Measurements from ENCODE around the gene SRRM5. TPM values are rescaled to one million over a fixed set of nuclear protein-coding genes. Genes with fewer than 3 reads are reported as not detected.
"Not testable (repeated sequence)": the region's sequence is repeated elsewhere in the genome, so short reads cannot be mapped to it uniquely, and the experiment has no call there.

The SRRM5 gene
- polyA plus RNA-seq, 1 experiment: 0.07 TPM

DNA sequence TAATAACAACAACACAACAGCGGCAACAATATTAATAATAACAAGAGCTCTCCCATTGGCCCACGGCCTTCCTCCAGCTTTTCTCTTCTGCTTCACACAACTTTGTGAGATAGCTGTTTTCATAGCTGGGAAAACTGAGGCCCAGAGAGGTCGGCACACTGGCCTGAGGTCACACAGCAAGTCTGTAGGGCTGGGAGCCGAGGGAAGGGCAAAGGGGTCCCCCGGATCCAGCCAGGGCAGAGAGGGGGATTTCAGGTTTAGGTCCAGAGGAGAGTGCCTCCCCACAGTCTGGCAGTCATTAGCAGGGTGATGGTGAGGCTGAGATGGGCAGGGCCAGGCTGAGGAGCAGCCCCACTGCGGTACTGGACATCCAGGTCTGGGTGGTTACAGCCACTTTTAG, 36.7 kb downstream of the SRRM5 start:
- ChIA-PET CTCF (interaction anchor here (1.0 to 1.2 kb wide), 2 partner anchors 20 to 93 kb away, joined by 3 read pairs; no protein-coding TSS in a partner anchor), POLR2A (no interaction called here)

DNA sequence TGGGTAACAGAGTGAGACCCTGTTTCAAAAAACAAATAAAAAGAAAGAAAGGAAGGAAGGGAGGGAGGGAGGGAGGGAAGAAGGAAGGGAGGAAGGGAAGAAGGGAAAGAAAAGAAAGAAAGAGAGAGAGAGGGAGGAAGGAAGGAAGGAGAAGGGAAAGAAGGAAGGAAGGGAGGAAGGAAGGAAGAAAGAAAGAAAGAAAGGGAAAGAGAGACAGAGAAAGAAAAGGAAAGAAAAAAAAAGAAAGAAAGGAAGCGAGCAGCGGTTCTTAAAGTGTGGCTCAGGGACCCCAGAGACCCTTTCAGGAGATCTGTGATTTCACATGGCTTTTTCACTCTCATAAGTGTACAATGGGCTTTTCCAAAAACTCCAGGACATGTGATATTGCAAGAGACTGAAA, 37.6 kb downstream of the SRRM5 start:
- ChIA-PET POLR2A (no interaction called here), CTCF (no interaction called here)
- DNase-seq (ENCODE audit: low read depth, low spot score): no peak
- TF ChIP-seq, protein P1, sequence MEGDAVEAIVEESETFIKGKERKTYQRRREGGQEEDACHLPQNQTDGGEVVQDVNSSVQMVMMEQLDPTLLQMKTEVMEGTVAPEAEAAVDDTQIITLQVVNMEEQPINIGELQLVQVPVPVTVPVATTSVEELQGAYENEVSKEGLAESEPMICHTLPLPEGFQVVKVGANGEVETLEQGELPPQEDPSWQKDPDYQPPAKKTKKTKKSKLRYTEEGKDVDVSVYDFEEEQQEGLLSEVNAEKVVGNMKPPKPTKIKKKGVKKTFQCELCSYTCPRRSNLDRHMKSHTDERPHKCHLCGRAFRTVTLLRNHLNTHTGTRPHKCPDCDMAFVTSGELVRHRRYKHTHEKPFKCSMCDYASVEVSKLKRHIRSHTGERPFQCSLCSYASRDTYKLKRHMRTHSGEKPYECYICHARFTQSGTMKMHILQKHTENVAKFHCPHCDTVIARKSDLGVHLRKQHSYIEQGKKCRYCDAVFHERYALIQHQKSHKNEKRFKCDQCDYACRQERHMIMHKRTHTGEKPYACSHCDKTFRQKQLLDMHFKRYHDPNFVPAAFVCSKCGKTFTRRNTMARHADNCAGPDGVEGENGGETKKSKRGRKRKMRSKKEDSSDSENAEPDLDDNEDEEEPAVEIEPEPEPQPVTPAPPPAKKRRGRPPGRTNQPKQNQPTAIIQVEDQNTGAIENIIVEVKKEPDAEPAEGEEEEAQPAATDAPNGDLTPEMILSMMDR (IDR thresholded peaks at IDR 0.05; ENCODE audit: low read depth, low read length): no peak
- Histone ChIP-seq H3K4me3 (ENCODE audit: low read depth, low read length) (no peak overlapping the region), H3K9me3 (ENCODE audit: control insufficient read depth, insufficient read depth, low read length) (no peaks in the 10 kb centered on the region), H3K27ac (ENCODE audit: low read depth, low read length) (no peak overlapping the region), H3K27me3 (ENCODE audit: control insufficient read depth, insufficient read depth, low read length) (no peaks in the 10 kb centered on the region)

More for the DNA sequence above, 36.7 kb downstream of the SRRM5 start:
- Histone ChIP-seq H3K27ac (ENCODE audit: low read depth, low read length) (no peak overlapping the region), H3K27me3 (ENCODE audit: control insufficient read depth, insufficient read depth, low read length) (no peaks in the 10 kb centered on the region), H3K9me3 (ENCODE audit: control insufficient read depth, insufficient read depth, low read length) (no peaks in the 10 kb centered on the region), H3K4me3 (ENCODE audit: low read depth, low read length) (no peak overlapping the region)
- TF ChIP-seq, protein P1 (IDR thresholded peaks at IDR 0.05; ENCODE audit: low read depth, low read length): no peak
- no peak for DNase-seq (ENCODE audit: low read depth, low spot score)

DNA sequence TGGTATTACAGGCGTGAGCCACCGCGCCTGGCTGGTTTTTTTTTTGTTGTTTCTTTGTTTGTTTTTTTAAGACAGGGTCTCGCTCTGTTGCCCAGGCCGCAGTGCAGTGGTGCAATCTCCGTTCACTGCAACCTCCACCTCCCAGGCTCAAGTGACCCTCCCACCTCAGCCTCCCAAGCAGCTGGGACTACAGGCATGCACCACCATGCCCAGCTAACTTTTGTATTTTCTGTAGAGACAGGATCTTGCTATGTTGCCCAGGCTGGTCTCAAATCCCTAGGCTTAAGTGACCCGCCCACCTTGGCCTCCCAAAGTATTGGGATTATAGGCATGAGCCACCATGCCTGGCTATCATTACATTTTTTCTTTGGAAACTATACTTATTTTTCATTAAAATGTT, 38.4 kb downstream of the SRRM5 start:
- CTCF ChIA-PET; H3K27me3 ChIP-seq (ENCODE audit: control insufficient read depth, insufficient read depth, low read length); H3K27ac ChIP-seq (ENCODE audit: low read depth, low read length); DNase-seq (ENCODE audit: low read depth, low spot score); H3K4me3 ChIP-seq (ENCODE audit: low read depth, low read length); H3K9me3 ChIP-seq (ENCODE audit: control insufficient read depth, insufficient read depth, low read length): not testable (repeated sequence)
- POLR2A ChIA-PET: interaction anchor here (0.7 kb wide), 1 partner anchor 70 kb away, joined by 4 read pairs; no protein-coding TSS in a partner anchor

DNA sequence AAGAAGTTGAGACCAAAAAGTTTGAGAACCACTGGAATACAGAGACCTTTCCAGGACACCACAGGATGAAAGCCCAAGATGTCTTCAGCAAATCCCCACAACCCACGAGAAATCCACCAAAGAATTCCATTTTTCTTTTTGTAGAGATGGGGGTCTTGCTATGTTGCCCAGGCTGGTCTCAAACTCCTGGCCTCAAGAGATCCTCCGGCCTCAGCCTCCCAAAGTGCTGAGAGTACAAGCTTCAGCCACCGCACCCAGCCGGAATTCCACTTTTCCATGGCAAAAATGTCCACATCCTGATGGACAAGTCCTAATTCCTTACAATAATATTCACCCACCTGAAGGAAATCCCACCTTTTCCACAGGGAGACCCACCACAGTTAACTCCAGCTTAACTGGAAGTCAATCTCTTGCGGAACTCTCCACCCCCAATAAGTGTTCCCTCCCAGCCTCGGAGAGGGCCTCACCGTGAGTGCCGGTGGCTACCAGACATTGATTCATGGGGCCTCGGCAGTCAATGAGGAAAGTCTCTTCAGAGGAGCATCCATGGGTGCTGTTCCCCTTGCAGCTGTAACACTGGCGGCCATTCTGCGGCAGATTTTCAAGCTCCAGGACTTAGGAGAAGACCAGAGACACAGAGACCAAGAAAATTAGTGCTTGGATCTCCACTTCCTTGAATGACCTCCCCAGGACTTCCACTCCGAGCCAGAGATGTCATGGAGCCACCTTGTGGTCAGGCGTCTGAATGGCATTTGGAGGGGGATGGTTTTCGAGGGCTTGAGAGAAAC, 40.1 kb downstream of the SRRM5 start:
- no peaks in the 10 kb centered on the region for H3K27me3 ChIP-seq (ENCODE audit: control insufficient read depth, insufficient read depth, low read length)
- DNase-seq (ENCODE audit: low read depth, low spot score): peak; percentile 27
- no peak overlapping the region for H3K4me3 ChIP-seq (ENCODE audit: low read depth, low read length)
- no peak overlapping the region for H3K27ac ChIP-seq (ENCODE audit: low read depth, low read length)
- TF ChIP-seq, protein P1 (IDR thresholded peaks at IDR 0.05; ENCODE audit: low read depth, low read length): peak; percentile 83
- ChIA-PET CTCF (interaction anchor here (0.6 to 2.5 kb wide), 12 partner anchors 11 to 158 kb away, joined by 3 to 15 read pairs (median 4); no protein-coding TSS in a partner anchor), POLR2A (no interaction called here)
- H3K9me3 ChIP-seq (ENCODE audit: control insufficient read depth, insufficient read depth, low read length): no peaks in the 10 kb centered on the region

DNA sequence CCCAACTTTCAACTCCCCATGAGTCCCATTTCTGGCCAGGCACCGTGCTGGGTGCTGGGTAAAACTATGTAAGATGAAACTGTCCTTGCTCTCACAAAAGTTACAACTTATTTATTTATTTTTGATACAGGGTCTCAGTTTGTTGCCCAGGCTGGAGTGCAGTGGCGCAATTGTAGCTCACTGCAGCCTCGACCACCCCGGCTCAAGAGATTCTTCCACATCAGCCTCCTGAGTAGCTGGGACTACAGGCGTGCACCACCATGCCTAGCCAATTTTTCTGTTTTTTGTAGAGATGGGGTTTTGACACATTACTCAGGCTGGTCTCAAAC, 40.6 kb downstream of the SRRM5 start:
- H3K9me3 ChIP-seq (ENCODE audit: control insufficient read depth, insufficient read depth, low read length): no peaks in the 10 kb centered on the region
- ChIA-PET POLR2A (interaction anchor here (1.0 kb wide), 1 partner anchor 73 kb away, joined by 3 read pairs; no protein-coding TSS in a partner anchor), CTCF (interaction anchor here (0.8 to 2.5 kb wide), 8 partner anchors 10 to 117 kb away, joined by 3 to 15 read pairs (median 7); no protein-coding TSS in a partner anchor)
- no peak overlapping the region for H3K4me3 ChIP-seq (ENCODE audit: low read depth, low read length)
- no peak overlapping the region for H3K27ac ChIP-seq (ENCODE audit: low read depth, low read length)
- no peaks in the 10 kb centered on the region for H3K27me3 ChIP-seq (ENCODE audit: control insufficient read depth, insufficient read depth, low read length)
- TF ChIP-seq, protein P1 (IDR thresholded peaks at IDR 0.05; ENCODE audit: low read depth, low read length): no peak
- no peak for DNase-seq (ENCODE audit: low read depth, low spot score)

Data from AG04450 (cell line).